ENCODE data around the gene FUCA1.

The FUCA1 gene

GRCh38 chr1:23824711-23825075 is 43.4 kb downstream of the FUCA1 start:
- Histone ChIP-seq H4K20me1 (ENCODE audit: insufficient read depth, low read length) (no peaks in the 10 kb centered on the region), H3K4me1 (ENCODE audit: low read length) (peaks cover 6% of the 10 kb centered on the region; the same call in 1 of the 2 replicates), H3K9ac (ENCODE audit: low read length) (peak overlapping the region; percentile 86), H3K9me3 (ENCODE audit: insufficient read depth, low read length) (no peaks in the 10 kb centered on the region), H3K79me2 (ENCODE audit: low read length) (peaks cover 14% of the 10 kb centered on the region), H3K4me3 (ENCODE audit: low read length) (peak overlapping the region; percentile 91), H3K27ac (ENCODE audit: low read length) (peak overlapping the region; percentile 42), H2AFZ (ENCODE audit: low read depth, low read length) (no peak overlapping the region), H3K4me2 (ENCODE audit: low read length) (peak overlapping the region; percentile 77), H3K36me3 (replicated peaks; ENCODE audit: low read depth, low read length) (no peaks in the 10 kb centered on the region), H3K27me3 (ENCODE audit: low read depth, low read length) (no peaks in the 10 kb centered on the region)
- TF ChIP-seq CTCF (IDR thresholded peaks at IDR 0.05; ENCODE audit: low read depth, low read length) (no peak), EZH2phosphoT487 (IDR thresholded peaks at IDR 0.05; ENCODE audit: low read depth) (no peak)

GRCh38 chr1:23823767-23824166 is 44.3 kb downstream of the FUCA1 start:
- H3K36me3 ChIP-seq (replicated peaks; ENCODE audit: low read depth, low read length): no peaks in the 10 kb centered on the region
- TF ChIP-seq EZH2phosphoT487 (IDR thresholded peaks at IDR 0.05; ENCODE audit: low read depth) (no peak), CTCF (IDR thresholded peaks at IDR 0.05; ENCODE audit: low read depth, low read length) (no peak)
- H3K9ac ChIP-seq (ENCODE audit: low read length): no peak overlapping the region
- no peaks in the 10 kb centered on the region for H3K27me3 ChIP-seq (ENCODE audit: low read depth, low read length)
- H2AFZ ChIP-seq (ENCODE audit: low read depth, low read length): no peak overlapping the region
- peaks cover 6% of the 10 kb centered on the region; the same call in 1 of the 2 replicates for H3K4me1 ChIP-seq (ENCODE audit: low read length)
- peaks cover 14% of the 10 kb centered on the region for H3K79me2 ChIP-seq (ENCODE audit: low read length)
- no peaks in the 10 kb centered on the region for H4K20me1 ChIP-seq (ENCODE audit: insufficient read depth, low read length)
- H3K4me2 ChIP-seq (ENCODE audit: low read length): peak overlapping the region; percentile 77; the same call in 1 of the 2 replicates
- H3K27ac ChIP-seq (ENCODE audit: low read length): no peak overlapping the region
- 0 out of 2 replicates have a peak overlapping the region, but pooled peaks have one; percentile 91 for H3K4me3 ChIP-seq (ENCODE audit: low read length)
- no peaks in the 10 kb centered on the region for H3K9me3 ChIP-seq (ENCODE audit: insufficient read depth, low read length)

GRCh38 chr1:23817633-23818032 is 50.5 kb downstream of the FUCA1 start:
- no peak overlapping the region for H3K4me3 ChIP-seq (ENCODE audit: low read length)
- peaks cover 16% of the 10 kb centered on the region for H3K36me3 ChIP-seq (replicated peaks; ENCODE audit: low read depth, low read length)
- H3K27me3 ChIP-seq (ENCODE audit: low read depth, low read length): no peaks in the 10 kb centered on the region
- no peaks in the 10 kb centered on the region for H3K9me3 ChIP-seq (ENCODE audit: insufficient read depth, low read length)
- no peak overlapping the region for H2AFZ ChIP-seq (ENCODE audit: low read depth, low read length)
- TF ChIP-seq CTCF (IDR thresholded peaks at IDR 0.05; ENCODE audit: low read depth, low read length) (no peak), EZH2phosphoT487 (IDR thresholded peaks at IDR 0.05; ENCODE audit: low read depth) (no peak)
- H4K20me1 ChIP-seq (ENCODE audit: insufficient read depth, low read length): no peaks in the 10 kb centered on the region
- H3K27ac ChIP-seq (ENCODE audit: low read length): peak overlapping the region; percentile 27; the same call in 1 of the 2 replicates
- H3K79me2 ChIP-seq (ENCODE audit: low read length): no peaks in the 10 kb centered on the region
- H3K4me2 ChIP-seq (ENCODE audit: low read length): peak overlapping the region; percentile 35
- H3K4me1 ChIP-seq (ENCODE audit: low read length): peaks cover 23% of the 10 kb centered on the region
- H3K9ac ChIP-seq (ENCODE audit: low read length): no peak overlapping the region

- Histone ChIP-seq H3K36me3 (replicated peaks; ENCODE audit: low read depth, low read length) (peaks cover 16% of the 10 kb centered on the region), H3K4me2 (ENCODE audit: low read length) (peak overlapping the region; percentile 35; the same call in 1 of the 2 replicates), H3K4me1 (ENCODE audit: low read length) (peaks cover 30% of the 10 kb centered on the region), H3K9ac (ENCODE audit: low read length) (no peak overlapping the region), H3K9me3 (ENCODE audit: insufficient read depth, low read length) (no peaks in the 10 kb centered on the region), H4K20me1 (ENCODE audit: insufficient read depth, low read length) (no peaks in the 10 kb centered on the region), H3K27ac (ENCODE audit: low read length) (peak overlapping the region; percentile 27; the same call in 1 of the 2 replicates), H2AFZ (ENCODE audit: low read depth, low read length) (no peak overlapping the region), H3K79me2 (ENCODE audit: low read length) (no peaks in the 10 kb centered on the region), H3K27me3 (ENCODE audit: low read depth, low read length) (no peaks in the 10 kb centered on the region), H3K4me3 (ENCODE audit: low read length) (no peak overlapping the region)
- no peak for TF ChIP-seq CTCF (IDR thresholded peaks at IDR 0.05; ENCODE audit: low read depth, low read length)
- TF ChIP-seq EZH2phosphoT487 (IDR thresholded peaks at IDR 0.05; ENCODE audit: low read depth): no peak
Measured at GRCh38 chr1:23816906-23817305, 51.2 kb downstream of the FUCA1 start.
